Activated CD8-positive, alpha-beta memory T cell treated with anti-CD3 and anti-CD28 coated beads, Interleukin-2, amount 50 U/mL, for 24 hours (primary cell): ENCODE data around the gene HSPB6.

Experiments
- DNase-seq: peaks from one replicate; pipeline ENCODE4 v3.0.0-alpha.2; 2020; ENCODE audit errors: extremely low read depth

The HSPB6 gene

DNA sequence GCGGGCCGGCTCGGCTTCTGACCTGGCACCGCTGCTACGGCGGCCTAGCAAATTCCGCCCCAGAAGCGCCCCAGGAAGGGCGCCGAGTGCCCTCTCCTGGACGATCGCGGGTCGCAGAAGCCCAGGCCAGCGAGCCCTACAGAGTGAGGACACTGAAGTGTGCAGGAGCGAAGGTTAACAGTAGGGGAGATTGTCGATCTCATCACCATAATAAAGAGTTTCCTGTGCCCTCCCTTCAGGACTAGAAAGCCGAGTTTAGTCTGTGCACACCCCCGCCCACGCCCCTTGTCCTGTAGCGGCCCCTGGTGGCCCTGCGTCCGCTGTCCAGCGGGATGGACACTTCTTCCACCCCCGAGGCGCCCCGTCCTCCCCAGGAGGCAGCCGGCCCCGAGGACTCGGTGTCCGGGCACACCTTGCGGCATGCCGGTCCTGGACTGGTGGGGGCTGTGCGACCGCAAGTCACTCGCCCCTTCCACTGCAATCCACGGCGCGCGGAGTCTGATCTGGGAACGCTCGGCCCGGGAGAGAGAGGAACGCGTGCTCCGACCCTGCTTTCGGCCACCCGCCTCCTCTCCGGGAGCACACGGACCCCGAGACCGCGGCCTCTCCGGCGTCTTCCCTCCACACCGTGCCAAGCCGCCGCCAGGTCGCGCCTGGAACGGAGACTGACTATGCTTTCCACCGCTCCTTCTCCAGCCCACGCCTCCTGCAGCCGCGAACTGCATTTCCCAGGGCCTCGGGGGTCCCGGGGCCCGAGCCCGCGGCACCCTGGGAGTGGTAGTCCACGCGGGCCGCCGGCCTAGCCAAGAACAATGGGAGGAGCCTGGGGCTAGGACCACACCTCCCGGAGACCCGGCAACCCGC is 39.8 kb downstream of the HSPB6 start:
- DNase-seq = peak; percentile 91

DNA sequence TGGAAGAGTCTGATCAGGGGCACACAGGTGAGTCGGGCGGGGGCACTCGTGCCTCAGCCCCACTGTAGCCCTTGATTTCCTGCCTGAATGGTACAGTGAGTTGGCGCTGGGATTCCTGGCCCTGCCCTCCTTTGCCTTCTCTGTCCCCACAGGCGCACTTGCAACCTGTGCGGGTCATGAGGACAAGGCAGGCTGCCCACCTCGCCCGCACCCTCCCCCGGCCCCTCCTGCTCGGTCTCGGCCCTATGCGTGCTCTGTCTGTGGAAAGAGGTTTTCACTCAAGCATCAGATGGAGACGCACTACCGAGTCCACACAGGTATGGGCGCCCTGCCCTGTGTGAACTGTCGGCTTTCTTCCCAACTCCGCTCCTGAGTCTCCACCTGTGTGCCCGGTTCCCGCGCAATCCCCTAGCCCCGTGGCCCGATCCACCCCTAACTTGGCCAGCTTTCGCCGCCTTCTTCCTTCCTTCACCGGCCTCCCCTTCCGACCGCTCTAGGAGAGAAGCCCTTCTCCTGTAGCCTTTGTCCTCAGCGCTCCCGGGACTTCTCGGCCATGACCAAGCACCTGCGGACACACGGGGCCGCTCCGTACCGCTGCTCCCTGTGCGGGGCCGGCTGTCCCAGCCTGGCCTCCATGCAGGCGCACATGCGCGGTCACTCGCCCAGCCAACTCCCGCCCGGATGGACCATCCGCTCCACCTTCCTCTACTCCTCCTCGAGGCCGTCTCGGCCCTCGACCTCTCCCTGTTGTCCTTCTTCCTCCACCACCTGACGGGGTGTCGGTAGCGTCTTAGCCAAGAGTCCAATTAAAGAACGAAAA is 40.6 kb downstream of the HSPB6 start:
- no peak for DNase-seq

DNA sequence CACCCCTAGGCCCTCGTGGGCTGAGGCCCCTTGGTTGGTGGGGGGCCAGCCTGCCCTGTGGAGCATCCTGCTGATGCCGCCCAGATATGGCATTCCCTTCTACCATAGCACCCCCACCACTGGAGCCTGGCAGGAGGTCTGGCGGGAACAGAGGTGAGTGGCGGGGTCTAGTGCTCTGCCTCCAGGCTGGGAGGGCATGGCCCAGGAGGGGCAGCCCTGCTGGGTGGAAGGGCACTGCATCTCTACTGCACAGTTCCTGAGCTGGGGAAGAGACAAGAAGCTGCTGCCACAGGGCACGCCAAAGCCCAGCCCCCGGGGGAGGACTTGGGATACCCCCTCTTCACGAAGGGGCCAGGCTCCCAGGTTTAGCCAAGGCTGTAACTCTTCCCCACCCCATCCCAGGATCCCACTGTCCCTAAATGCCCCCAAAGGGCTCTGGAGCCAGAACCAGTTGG is 41.4 kb downstream of the HSPB6 start:
- no peak for DNase-seq

DNA sequence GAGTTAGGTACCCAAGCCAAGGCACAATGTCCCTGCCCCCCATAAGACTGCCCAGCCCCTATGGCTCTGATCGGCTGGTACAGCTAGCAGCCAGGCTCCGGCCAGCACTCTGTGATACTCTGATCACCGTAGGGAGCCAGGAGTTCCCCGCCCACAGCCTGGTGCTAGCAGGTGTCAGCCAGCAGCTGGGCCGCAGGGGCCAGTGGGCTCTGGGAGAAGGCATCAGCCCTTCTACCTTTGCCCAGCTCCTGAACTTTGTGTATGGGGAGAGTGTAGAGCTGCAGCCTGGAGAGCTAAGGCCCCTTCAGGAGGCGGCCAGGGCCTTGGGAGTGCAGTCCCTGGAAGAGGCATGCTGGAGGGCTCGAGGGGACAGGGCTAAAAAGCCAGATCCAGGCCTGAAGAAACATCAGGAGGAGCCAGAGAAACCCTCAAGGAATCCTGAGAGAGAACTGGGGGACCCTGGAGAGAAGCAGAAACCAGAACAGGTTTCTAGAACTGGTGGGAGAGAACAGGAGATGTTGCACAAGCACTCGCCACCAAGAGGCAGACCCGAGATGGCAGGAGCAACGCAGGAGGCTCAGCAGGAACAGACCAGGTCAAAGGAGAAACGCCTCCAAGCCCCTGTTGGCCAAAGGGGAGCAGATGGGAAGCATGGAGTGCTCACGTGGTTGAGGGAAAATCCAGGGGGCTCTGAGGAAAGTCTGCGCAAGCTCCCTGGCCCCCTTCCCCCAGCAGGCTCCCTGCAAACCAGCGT is 42.1 kb downstream of the HSPB6 start:
- no peak for DNase-seq

DNA sequence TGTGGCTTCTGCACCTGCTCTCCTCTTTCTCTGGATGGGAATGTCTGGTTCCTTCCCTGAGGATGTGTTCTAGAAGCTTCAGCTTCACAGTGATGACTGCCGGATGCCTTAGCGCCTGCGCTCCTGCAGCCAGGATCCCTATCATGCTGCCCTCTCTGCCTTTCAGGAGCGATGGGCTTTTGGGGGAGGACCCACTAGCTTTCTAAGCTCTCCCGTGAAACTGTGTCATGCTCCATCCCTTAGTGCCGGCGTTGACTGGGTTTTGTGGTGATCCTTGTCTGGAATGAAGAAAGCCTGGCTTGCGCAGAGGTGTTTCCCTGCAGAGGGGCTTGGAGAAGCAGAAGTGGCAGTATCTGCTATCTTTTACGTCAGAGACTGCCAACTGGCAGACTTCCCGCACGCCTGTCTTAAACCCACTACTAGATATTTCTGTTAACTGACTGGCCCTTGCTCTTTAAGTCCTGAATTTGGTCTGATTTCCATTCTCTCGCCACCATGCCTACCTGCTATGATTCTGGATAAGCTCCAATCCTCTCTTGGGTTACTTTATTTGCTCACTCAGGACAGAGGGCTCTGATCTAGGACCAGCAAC is 42.8 kb downstream of the HSPB6 start:
- no peak for DNase-seq

DNA sequence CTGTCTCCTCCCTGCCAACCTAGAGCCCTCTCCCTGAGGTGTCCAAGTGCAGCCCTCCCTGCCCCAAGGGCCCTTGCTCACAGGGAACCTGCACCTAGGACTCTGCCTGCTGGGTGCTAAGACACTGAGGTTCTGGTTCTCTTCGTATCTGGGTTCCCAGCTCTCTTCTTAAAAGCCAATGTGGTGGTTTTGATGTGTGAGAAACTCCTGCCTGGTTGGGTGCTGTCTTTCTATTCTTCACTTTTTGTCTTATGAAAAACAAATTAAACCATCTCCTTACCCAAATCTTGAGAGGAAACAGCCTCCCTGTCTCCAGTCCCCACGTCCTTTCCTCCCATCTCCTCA is 43.4 kb downstream of the HSPB6 start:
- no peak for DNase-seq

DNA sequence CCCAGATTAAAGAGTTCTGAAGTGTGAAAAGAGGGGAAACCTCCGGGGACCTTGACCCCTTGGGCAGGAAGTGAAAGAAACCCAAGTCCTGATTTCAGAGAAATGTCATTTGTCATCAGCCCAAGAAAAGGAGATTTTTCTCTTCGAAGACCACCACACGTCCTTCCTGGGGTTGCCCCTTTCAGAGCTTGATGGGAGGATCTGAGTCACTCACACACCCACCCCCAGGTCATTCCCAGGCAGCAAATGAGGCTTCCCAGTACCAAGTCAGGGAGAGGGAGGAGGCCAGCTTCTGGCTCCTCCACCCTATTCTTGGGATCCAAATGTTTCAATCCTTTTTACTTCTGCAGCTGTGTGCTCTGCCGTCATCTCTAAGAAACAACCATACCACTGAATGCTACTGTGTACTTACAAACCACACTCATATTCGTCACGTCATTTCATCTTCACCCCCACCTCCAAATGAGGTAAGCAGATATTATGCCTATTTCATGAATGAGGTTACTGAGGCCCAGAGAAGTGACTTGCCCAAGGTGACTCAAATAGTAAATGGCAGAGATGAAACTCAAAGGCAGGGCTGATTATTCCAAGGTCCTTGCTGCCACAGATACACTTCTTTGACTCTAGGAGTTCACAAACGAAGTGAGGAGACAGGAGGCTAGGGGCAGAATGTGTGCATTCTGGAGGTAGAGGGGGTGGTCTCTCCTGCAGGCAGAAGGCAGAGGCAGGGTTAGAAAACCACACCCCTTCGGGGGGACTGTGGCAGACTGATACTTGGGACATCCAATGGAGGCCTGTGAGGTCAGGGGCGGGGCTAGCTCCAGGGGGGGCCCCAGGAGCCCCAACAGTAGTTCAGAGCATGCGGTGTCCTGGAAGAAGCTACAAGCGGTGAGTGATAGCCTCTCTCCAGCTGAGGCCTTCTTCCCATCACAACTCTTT is 44.0 kb downstream of the HSPB6 start:
- DNase-seq = peak; percentile 63

DNA sequence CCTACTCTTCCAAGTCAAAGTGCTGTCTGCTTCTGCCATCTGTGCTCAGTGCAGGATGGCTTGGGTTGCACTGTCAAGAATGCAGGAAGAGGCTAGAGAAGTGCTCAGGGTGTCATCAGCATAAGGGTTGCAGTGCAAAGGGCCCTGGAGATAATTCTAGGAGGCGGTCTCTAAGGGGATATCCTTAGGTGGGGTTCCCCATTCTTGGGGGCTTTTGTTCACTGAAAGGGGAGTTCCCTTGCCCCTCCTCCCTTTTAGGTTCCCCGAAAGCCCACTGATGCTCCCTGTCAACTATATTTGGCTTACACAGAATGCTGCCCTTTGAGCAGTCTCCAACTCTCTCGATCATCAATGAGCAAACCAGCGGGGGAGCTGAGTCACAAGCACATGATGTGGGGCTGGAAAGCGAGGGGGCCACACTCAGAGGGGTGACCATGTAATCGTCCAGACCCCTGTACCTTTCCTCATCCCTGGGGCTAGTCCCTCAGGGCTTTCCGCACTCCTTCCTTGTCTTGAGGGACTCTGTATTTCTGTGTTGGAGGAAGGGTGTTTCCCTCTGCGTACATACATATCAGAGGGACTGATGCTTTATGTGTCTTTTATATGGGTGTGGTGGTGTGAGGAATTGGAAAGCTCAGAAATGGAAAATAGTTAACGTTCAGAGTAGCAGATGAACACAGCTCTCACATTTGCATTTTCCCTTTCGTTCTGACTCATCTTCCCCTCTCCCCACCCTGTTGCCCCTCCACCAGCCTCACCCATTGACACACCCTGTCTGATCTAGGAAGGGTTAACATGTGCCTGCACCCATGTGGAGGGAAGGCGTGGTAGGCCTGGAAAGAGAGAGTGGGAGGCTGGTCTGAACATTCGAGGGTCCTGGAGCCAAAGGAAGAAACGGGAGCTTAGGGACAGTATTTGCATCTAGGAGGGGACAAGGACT is 45.8 kb downstream of the HSPB6 start:
- no peak for DNase-seq

DNA sequence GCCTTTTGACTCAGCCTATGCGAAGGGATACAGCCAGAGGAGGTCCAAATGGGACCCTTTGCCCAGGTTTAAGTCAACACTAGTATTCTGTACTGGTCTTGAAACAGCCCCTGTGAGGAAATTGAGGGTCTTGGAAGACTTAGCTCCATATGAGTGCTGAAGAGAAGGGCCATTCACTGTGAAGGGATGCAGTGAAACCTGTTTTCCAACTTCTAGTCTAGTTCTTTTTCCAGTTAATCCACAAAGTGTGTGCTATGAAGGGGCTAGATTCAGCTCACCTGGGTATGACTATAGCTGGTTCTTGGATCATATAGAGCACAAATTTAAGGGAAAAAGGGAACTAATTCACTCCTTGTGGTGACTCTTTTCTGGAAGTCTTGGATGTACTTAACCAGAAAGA is 48.4 kb downstream of the HSPB6 start:
- DNase-seq = no peak
